A204.1 (cell line): ENCODE results near the gene TPSB2.

Experiments
- FAIRE-seq: peaks from 2 replicates; lab custom pipeline; 2012; peaks lifted over from hg19 to GRCh38; lab: Jason Lieb, UNC

TPSB2 gene

DNA sequence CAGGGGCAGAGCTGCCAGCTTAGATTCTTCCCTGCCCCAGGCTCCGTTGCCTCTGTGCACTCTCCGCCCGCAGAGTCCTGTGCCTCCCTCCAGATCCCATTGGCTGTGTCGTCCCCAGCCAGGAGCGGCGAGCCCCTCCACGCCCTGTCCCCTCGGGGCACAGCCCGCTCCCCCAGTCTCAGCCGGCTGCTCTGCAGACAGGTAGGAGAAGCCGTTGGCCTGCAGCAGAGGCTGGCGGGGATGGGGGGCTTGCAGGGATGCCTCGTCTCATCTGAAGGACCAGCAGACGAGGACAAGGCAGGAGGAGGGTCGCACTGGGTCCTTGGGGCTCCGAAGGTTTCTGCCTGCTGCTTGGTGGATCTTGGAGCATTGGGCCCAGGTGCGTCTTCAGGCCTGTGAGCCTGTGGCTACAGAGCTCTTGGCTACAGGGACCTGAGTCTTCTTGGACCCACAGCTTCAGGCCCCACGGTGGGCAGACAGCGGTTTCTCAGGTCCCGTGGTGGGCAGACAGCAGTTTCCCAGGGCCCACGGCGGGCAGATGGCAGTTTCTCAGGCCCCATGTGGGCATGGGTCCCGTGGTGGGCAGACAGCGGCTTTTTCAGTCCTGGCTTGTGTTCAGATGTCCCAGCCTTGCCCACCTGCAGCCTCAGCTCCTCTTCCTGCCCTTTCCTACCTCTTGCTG, 10.9 kb downstream of the TPSB2 start:
- FAIRE-seq: no peak

GRCh38 chr16:1218061-1218929, 11.7 kb downstream of the TPSB2 start:
- FAIRE-seq: no peak

- no peak for FAIRE-seq
Measured at GRCh38 chr16:1217526-1217925, 12.5 kb downstream of the TPSB2 start.

DNA sequence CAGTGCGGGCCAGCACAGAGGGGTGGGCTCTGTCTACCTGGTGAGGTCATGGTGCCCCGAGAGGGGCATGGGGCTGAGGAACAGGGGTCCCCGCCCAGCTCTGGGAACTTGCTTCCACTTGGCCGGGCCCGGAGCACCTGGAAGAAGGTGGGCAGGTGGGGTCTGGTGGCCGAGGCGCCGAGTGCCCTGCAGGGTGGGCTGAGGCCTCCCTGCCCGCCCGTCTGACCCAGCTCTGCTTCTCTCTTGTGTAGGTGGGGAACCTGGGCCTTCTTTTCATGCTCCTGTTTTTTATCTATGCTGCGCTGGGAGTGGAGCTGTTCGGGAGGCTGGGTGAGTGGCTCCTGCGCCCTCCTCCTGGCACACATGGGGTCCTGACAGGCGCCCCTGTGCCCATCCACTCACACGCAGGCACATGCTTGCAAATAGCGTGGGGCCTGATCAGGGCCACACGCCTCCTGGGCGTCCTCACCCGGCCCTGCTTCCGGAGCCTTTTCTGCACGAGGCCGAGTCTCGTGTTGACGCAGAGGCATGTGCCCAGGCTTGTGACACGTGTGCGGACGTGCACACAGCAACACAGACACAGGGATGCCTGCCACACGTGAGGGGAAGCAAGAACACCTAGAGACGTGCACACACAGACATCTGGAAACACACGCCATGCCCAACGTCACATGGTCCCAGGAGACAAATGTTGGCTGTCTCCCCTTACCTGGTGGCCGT, 13.1 kb downstream of the TPSB2 start:
- no peak for FAIRE-seq

GRCh38 chr16:1216296-1216619, 13.7 kb downstream of the TPSB2 start:
- no peak for FAIRE-seq

DNA sequence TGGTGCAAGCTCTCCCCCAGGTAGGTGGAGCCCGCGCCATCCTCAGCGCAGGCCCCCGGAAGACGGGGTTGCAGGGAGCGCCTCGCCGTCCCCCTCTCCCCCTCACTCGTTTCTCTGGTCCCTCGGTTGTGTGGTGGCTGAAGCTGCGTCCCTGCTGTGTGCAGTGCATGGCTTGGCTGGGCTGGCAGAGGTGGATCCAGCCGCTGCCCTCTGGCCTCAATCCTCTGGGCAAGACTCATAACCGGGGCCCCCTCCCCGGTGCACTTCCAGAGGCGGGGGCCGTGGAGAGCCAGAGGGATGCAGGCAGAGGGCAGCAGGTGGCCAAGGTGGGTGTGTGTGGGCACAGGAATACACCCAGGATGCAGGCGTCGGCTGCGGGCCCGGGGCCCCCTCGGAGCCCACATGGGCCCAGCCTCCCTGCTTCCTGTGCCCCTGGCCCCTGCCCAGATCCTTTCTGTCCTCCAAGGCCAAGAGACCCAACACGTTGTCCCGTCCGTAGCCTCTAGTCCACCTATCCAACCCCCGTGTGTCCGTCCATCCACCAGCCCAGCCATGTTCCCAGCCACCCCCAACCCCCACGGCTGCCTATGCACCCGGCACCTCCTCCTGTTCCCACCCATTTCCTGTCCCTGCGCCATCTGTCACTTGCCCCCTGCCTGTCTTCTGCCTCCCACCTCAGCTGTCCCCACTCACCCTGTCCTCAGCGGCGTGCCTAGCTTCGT, 14.2 kb downstream of the TPSB2 start:
- FAIRE-seq: no peak

GRCh38 chr16:1214719-1215118, 15.3 kb downstream of the TPSB2 start:
- FAIRE-seq: no peak

DNA sequence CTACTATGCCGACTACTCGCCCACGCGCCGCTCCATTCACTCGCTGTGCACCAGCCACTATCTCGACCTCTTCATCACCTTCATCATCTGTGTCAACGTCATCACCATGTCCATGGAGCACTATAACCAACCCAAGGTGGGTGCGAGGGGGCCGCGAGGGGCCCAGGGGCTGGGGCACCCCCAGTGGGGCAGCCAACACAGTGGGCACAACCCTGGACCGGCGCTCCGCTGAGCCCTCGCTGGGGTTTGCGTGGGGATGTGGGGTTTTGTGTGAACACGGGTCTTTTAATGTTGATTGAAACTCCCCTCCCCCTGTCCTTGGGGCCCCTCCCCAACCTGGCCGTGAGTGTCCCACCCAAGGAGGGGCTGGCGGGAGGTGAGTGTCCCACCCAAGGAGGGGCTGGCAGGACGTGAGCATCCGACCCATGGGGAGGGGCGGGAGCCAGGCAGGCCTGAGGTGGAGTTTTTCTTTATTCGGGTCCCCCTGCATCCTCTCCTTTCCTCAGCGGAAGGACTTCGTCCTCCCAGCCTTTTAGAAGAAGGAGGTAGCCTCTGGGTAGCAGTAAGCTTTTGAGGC, 16.1 kb downstream of the TPSB2 start:
- no peak for FAIRE-seq

GRCh38 chr16:1213231-1213630, 16.8 kb downstream of the TPSB2 start:
- FAIRE-seq: no peak

GRCh38 chr16:1212616-1213194, 17.3 kb downstream of the TPSB2 start:
- no peak for FAIRE-seq

- no peak for FAIRE-seq
Measured at GRCh38 chr16:1211451-1212268, 18.3 kb downstream of the TPSB2 start.

GRCh38 chr16:1210461-1210860, 19.5 kb downstream of the TPSB2 start:
- FAIRE-seq: no peak

DNA sequence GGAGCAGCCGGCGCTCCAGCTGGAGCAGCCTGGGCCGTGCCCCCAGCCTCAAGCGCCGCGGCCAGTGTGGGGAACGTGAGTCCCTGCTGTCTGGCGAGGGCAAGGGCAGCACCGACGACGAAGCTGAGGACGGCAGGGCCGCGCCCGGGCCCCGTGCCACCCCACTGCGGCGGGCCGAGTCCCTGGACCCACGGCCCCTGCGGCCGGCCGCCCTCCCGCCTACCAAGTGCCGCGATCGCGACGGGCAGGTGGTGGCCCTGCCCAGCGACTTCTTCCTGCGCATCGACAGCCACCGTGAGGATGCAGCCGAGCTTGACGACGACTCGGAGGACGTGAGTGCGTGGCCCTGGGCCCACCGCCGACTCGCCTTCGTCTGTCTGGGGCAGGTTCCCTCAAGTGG, 20.9 kb downstream of the TPSB2 start:
- no peak for FAIRE-seq

GRCh38 chr16:1208239-1208830, 21.6 kb downstream of the TPSB2 start:
- no peak for FAIRE-seq

DNA sequence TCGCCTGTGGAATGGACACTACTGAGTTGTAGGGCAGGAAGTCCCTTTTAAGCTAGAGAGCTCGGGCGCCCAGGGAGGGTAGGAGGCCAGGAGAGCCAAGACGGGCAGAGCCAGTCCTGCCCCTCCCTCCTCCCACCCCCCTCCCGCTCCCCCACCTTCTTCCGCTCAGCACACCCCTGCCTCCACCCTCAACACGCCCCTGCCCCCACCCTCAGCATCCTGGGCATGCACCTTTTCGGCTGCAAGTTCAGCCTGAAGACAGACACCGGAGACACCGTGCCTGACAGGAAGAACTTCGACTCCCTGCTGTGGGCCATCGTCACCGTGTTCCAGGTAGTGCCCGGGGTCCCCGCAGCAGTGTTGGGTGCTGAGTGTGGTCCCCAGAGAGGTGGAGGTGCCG, 23.2 kb downstream of the TPSB2 start:
- no peak for FAIRE-seq

GRCh38 chr16:1206326-1206725, 23.7 kb downstream of the TPSB2 start:
- FAIRE-seq: no peak

DNA sequence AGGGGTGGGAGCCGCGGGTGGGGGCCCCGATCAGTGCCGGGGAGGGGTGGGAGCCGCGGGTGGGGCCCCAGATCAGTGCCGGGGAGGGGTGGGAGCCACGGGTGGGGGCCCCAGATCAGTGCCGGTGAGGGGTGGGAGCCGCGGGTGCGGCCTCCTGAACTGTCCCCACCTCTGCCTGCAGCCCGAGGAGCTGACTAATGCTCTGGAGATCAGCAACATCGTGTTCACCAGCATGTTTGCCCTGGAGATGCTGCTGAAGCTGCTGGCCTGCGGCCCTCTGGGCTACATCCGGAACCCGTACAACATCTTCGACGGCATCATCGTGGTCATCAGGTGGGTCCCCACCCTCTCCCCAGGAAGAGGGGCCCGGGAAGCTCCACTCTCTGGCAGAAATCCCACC, 25.1 kb downstream of the TPSB2 start:
- FAIRE-seq: no peak

DNA sequence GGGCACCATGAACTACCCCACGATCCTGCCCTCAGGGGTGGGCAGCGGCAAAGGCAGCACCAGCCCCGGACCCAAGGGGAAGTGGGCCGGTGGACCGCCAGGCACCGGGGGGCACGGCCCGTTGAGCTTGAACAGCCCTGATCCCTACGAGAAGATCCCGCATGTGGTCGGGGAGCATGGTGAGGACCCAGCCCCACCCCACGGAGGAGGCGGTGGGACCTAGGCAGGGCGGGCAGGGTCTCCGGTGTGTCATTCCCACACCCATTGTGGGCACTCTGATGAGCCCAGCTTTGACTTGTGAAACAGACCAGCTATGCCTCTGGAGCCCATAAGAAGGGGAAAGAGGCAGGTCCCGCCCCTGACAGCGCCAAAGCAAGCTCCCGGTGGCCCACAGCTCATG, 27.7 kb downstream of the TPSB2 start:
- FAIRE-seq: no peak

DNA sequence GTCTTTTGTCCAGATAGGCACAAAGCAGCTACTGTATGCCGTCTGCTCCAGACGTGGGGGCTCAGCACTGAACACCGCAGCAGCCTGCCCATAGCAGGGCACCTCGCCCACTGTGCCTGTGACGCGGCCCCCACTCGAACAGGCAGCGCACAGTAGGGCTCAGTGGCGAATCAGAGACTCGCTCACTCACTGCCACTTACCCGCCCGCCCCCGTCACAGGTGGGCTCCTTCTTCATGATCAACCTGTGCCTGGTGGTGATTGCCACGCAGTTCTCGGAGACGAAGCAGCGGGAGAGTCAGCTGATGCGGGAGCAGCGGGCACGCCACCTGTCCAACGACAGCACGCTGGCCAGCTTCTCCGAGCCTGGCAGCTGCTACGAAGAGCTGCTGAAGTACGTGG, 28.5 kb downstream of the TPSB2 start:
- FAIRE-seq: no peak

GRCh38 chr16:1200014-1200627, 29.9 kb downstream of the TPSB2 start:
- FAIRE-seq: no peak
